IMR-90 (cell line): ENCODE results near the gene VPS37B. TPM values are rescaled to one million over a fixed set of nuclear protein-coding genes. Genes with fewer than 3 reads are reported as not detected.

Source experiments
- ATAC-seq: fragments of 200-7000 bp; cut with Tn5 transposase; 2 replicates; pipeline ENCODE4 v1.9.1; 2020; ENCODE audit warnings: low read depth, mild to moderate bottlenecking, moderate library complexity
- BruUV-seq: library from RNA; stranded (reverse); fragments of 400-500 nt; replicated peaks from 2 replicates; lab custom pipeline; 2021; lab: Mats Ljungman, UMichigan
- CTCF ChIA-PET: fragments of 300-600 bp; formaldehyde crosslinking; extraction: SDS; loops from one replicate; lab custom pipeline; 2021; ENCODE audit warnings: antibody characterized with exemption; lab: Yijun Ruan, JAX
- POLR2A ChIA-PET: fragments of 300-600 bp; sonication (Branson Sonifier 250); formaldehyde crosslinking; loops from one replicate; lab custom pipeline; 2022; ENCODE audit warnings: antibody characterized with exemption; ENCODE audit not compliant: unreplicated experiment; lab: Charles Lee
- DNase-seq: peaks from one replicate; pipeline ENCODE4 v3.0.0; 2013
- H2AFZ ChIP-seq: replicated peaks from 2 replicates; pipeline ENCODE3; 2013; ENCODE audit warnings: low read length, mild to moderate bottlenecking; ENCODE audit not compliant: poor library complexity
- H2AK5ac ChIP-seq: 2 replicates; pipeline ENCODE4 v1.6.1; 2013; ENCODE audit warnings: low read depth, low read length, inconsistent platforms
- H2AK9ac ChIP-seq: replicated peaks from 2 replicates; pipeline ENCODE3; 2013; ENCODE audit warnings: mild to moderate bottlenecking, low read depth, low read length, moderate library complexity; ENCODE audit not compliant: poor library complexity
- H2BK120ac ChIP-seq: 2 replicates; pipeline ENCODE4 v1.6.1; 2013; ENCODE audit warnings: low read depth, low read length, inconsistent platforms
- H2BK15ac ChIP-seq: 3 replicates; pipeline ENCODE4 v1.6.1; 2013; ENCODE audit warnings: low read depth, low read length, inconsistent platforms
- H2BK20ac ChIP-seq: 2 replicates; pipeline ENCODE4 v1.6.1; 2013; ENCODE audit warnings: low read depth, mild to moderate bottlenecking, inconsistent platforms, low read length, moderate library complexity
- H2BK5ac ChIP-seq: 2 replicates; pipeline ENCODE4 v1.6.1; 2013; ENCODE audit warnings: mild to moderate bottlenecking, low read depth, low read length, inconsistent platforms; ENCODE audit not compliant: poor library complexity, severe bottlenecking
- H3K14ac ChIP-seq: replicated peaks from 2 replicates; pipeline ENCODE4 v1.6.1; 2013; ENCODE audit warnings: low read depth, low read length, inconsistent platforms
- H3K18ac ChIP-seq: 2 replicates; pipeline ENCODE4 v1.6.1; 2013; ENCODE audit warnings: low read depth, low read length, control low read depth
- H3K23ac ChIP-seq: 2 replicates; pipeline ENCODE4 v1.6.1; 2013; ENCODE audit warnings: low read depth, low read length, inconsistent platforms
- H3K27ac ChIP-seq: 2 replicates; pipeline ENCODE4 v1.5.1; 2013; ENCODE audit warnings: mild to moderate bottlenecking, control low read depth, low read length; ENCODE audit not compliant: insufficient read depth
- H3K27me3 ChIP-seq: 2 replicates; pipeline ENCODE4 v1.6.1; 2013; ENCODE audit warnings: low read length; ENCODE audit not compliant: control insufficient read depth, insufficient read depth
- H3K36me3 ChIP-seq: 2 replicates; pipeline ENCODE4 v1.6.1; 2013; ENCODE audit warnings: low read length, mixed read lengths; ENCODE audit not compliant: control insufficient read depth, insufficient read depth
- H3K4ac ChIP-seq: 2 replicates; pipeline ENCODE4 v1.6.1; 2013; ENCODE audit warnings: low read depth, low read length, inconsistent platforms
- H3K4me1 ChIP-seq: 2 replicates; pipeline ENCODE4 v1.6.1; 2013; ENCODE audit warnings: low read length, mixed read lengths; ENCODE audit not compliant: control insufficient read depth, insufficient read depth
- H3K4me2 ChIP-seq: 2 replicates; pipeline ENCODE4 v1.6.1; 2013; ENCODE audit warnings: low read depth, mild to moderate bottlenecking, control low read depth, low read length, moderate library complexity
- H3K4me3 ChIP-seq: 2 replicates; pipeline ENCODE4 v1.5.1; 2013; ENCODE audit warnings: low read depth, mild to moderate bottlenecking, control low read depth, low read length, moderate library complexity; ENCODE audit not compliant: insufficient read depth
- H3K56ac ChIP-seq: 2 replicates; pipeline ENCODE4 v1.6.1; 2013; ENCODE audit warnings: low read length, inconsistent platforms; ENCODE audit not compliant: insufficient read depth; ENCODE audit errors: extremely low read depth
- H3K79me1 ChIP-seq, 2 experiments: 2 replicates each; pipeline ENCODE4 v1.6.1; 2013; ENCODE audit warnings: low read length in 2 of 2, inconsistent platforms in 1 of 2, low read depth in 1 of 2
- H3K9ac ChIP-seq: 2 replicates; pipeline ENCODE4 v1.6.1; 2013; ENCODE audit warnings: low read depth, low read length, control low read depth
- H3K9me1 ChIP-seq: 2 replicates; pipeline ENCODE4 v1.6.1; 2013; ENCODE audit warnings: low read length, inconsistent platforms; ENCODE audit not compliant: insufficient read depth
- H3K9me3 ChIP-seq: 2 replicates; pipeline ENCODE4 v1.6.1; 2013; ENCODE audit warnings: low read length; ENCODE audit not compliant: control insufficient read depth, insufficient read depth
- H4K20me1 ChIP-seq: 2 replicates; pipeline ENCODE4 v1.6.1; 2013; ENCODE audit warnings: low read length, inconsistent platforms; ENCODE audit not compliant: insufficient read depth
- H4K5ac ChIP-seq: 2 replicates; pipeline ENCODE4 v1.6.1; 2013; ENCODE audit warnings: mild to moderate bottlenecking, low read depth, low read length, control low read depth
- H4K8ac ChIP-seq, 2 experiments: 2 replicates each; pipeline ENCODE4 v1.6.1; 2013; ENCODE audit warnings: low read depth in 2 of 2, low read length in 2 of 2, control low read depth in 1 of 2, inconsistent platforms in 1 of 2
- H4K91ac ChIP-seq: 2 replicates; pipeline ENCODE4 v1.6.1; 2013; ENCODE audit warnings: low read depth, low read length, inconsistent platforms; ENCODE audit not compliant: insufficient read depth
- CHD1 ChIP-seq: IDR thresholded peaks from 2 replicates; pipeline ENCODE4 v1.6.1; 2012; ENCODE audit warnings: low read depth, low read length, improper control_type of control experiment
- CTCF ChIP-seq: conservative IDR thresholded peaks from 2 replicates; pipeline ENCODE4 v1.5.1; 2012; ENCODE audit warnings: mild to moderate bottlenecking, low read depth, low read length, improper control_type of control experiment
- FOS ChIP-seq: fragments of 150-350 bp; IDR thresholded peaks from 2 replicates; pipeline ENCODE4 v1.6.1; 2016; ENCODE audit warnings: low read depth, low read length
- MXI1 ChIP-seq: IDR thresholded peaks from 2 replicates; pipeline ENCODE4 v1.6.1; 2012; ENCODE audit warnings: low read depth, mild to moderate bottlenecking, low read length, moderate library complexity, borderline replicate concordance
- POLR2A ChIP-seq: IDR thresholded peaks from 2 replicates; pipeline ENCODE4 v1.6.1; 2012; ENCODE audit warnings: mild to moderate bottlenecking, low read depth, low read length
- RFX5 ChIP-seq: IDR thresholded peaks from 2 replicates; pipeline ENCODE4 v1.8.0; 2012; ENCODE audit warnings: low read depth, mild to moderate bottlenecking, low read length, moderate library complexity
- USF2 ChIP-seq: fragments of 150-350 bp; IDR thresholded peaks from 2 replicates; pipeline ENCODE4 v1.6.1; 2017; ENCODE audit warnings: mild to moderate bottlenecking, antibody characterized with exemption, low read length, low read depth
- WGBS, 2 experiments: methylation state at CpG; one replicate each; pipeline versions ENCODE4 v1.1.5 to v1.1.7; 2013; ENCODE audit warnings: missing lambda C conversion rate in 2 of 2; ENCODE audit not compliant: insufficient read length in 1 of 2; ENCODE audit errors: extremely low coverage in 2 of 2; 5-methylcytosine and 5-hydroxymethylcytosine counted together
- dilution Hi-C: fragments of 300-500 bp; cut with HindIII; formaldehyde crosslinking; loops from one replicate; pipeline ENCODE4 v1.14.3; 2018; ENCODE audit warnings: low sequenced_read_pairs; ENCODE audit not compliant: unreplicated experiment
- in situ Hi-C: fragments of 300-500 bp; cut with MboI; formaldehyde crosslinking; loops from 3 replicates; pipeline ENCODE4 v1.14.3; 2019; ENCODE audit warnings: low sequenced_read_pairs, inconsistent platforms, mixed read lengths
- intact Hi-C: fragments of 100-400 bp; cut with micrococcal nuclease; formaldehyde crosslinking; loops from 2 replicates; pipeline ENCODE4 v1.10.0; 2022
- polyA plus RNA-seq, 3 experiments: library from polyadenylated mRNA; depleted of rRNA; stranded (reverse); fragments of >200 nt; gene quantifications; 2 replicates each; pipeline ENCODE4 v1.2.3, GENCODE V29; 2012; ENCODE audit warnings: low replicate concordance in 1 of 3
- total RNA-seq: library from RNA; depleted of rRNA; stranded (reverse); fragments of >200 nt; gene quantifications from 2 replicates; pipeline ENCODE4 v1.2.3, GENCODE V29; 2012

VPS37B gene
- total and polyA plus RNA-seq, 2 of the 4 experiments (the other 2 are of a cell fraction) = 8.6 to 25.7 TPM

GRCh38 chr12:122867691-122868461 lies 28.0 kb downstream of the VPS37B start:
- Histone ChIP-seq H4K20me1 (peaks cover 17% of the 10 kb centered on the region), H3K9me1 (no peaks in the 10 kb centered on the region; the same call in 1 of the 2 replicates), H3K23ac (no peak overlapping the region), H3K56ac (no peak overlapping the region), H3K27ac (no peak overlapping the region), H4K91ac (no peak overlapping the region), H2BK15ac (no peak overlapping the region), H3K14ac (no peak overlapping the region), H3K4me1 (peaks cover 18% of the 10 kb centered on the region), H2AK5ac (no peak overlapping the region), H4K5ac (no peak overlapping the region), H2AFZ (no peak overlapping the region), H4K8ac (no peak overlapping the region), H3K18ac (no peak overlapping the region), H2BK5ac (no peak overlapping the region), H3K27me3 (no peaks in the 10 kb centered on the region), H3K36me3 (peaks cover 55% of the 10 kb centered on the region), H2AK9ac (no peak overlapping the region), H3K9me3 (no peaks in the 10 kb centered on the region), H3K4me3 (no peak overlapping the region), H2BK20ac (no peak overlapping the region), H2BK120ac (no peak overlapping the region), H3K9ac (no peak overlapping the region), H3K4ac (no peak overlapping the region), H3K79me1 (peaks cover 34 to 72% of the 10 kb centered on the region in 2 experiments), H3K4me2 (no peak overlapping the region)
- dilution Hi-C loops (no loop called here), intact Hi-C loops (no loop called here), in situ Hi-C loops (no loop called here)
- TF ChIP-seq MXI1 (no peak), CTCF (peak; percentile 11; the same call in 1 of the 2 replicates), USF2 (no peak), FOS (no peak), CHD1 (no peak), RFX5 (no peak), POLR2A (no peak)
- ATAC-seq = no peak
- POLR2A ChIA-PET = no interaction called here
- BruUV-seq = no TSS peak
- 90% methylated on average over 17 of the region's 33 CpGs; no CpG with 5 or more reads in 1 of the 2 experiments for WGBS, 2 experiments
- CTCF ChIA-PET = no interaction called here
- DNase-seq = no peak
